Measurements from ENCODE around the gene TRPM3.

DNA sequence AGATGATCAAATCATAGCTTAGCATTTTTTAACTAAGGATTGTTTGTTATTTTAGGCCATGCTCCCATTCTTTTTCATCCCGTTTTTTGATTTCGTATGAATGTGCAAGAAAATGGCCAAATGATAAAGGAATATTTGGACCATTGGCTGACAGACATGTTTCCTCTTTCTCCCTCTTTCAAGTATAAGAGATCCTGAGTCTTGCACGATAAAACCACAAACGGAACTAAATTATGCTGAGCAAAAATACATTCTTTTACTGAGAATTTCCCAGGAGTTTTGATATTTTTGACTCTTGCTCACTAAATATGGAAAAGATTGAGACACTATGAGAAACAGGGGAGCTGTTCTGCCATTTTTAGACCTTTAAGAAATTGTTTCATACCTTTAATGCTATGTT lies 616.6 kb downstream of the TRPM3 start:
- no peak for TF ChIP-seq POLR2A (IDR thresholded peaks at IDR 0.05)
- TF ChIP-seq, protein P1, sequence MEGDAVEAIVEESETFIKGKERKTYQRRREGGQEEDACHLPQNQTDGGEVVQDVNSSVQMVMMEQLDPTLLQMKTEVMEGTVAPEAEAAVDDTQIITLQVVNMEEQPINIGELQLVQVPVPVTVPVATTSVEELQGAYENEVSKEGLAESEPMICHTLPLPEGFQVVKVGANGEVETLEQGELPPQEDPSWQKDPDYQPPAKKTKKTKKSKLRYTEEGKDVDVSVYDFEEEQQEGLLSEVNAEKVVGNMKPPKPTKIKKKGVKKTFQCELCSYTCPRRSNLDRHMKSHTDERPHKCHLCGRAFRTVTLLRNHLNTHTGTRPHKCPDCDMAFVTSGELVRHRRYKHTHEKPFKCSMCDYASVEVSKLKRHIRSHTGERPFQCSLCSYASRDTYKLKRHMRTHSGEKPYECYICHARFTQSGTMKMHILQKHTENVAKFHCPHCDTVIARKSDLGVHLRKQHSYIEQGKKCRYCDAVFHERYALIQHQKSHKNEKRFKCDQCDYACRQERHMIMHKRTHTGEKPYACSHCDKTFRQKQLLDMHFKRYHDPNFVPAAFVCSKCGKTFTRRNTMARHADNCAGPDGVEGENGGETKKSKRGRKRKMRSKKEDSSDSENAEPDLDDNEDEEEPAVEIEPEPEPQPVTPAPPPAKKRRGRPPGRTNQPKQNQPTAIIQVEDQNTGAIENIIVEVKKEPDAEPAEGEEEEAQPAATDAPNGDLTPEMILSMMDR (IDR thresholded peaks at IDR 0.05) = no peak
- TF ChIP-seq POLR2AphosphoS5 (IDR thresholded peaks at IDR 0.05) = no peak
